ENCODE results near the gene RPL26. TPM values are rescaled to one million over a fixed set of nuclear protein-coding genes. Genes with fewer than 3 reads are reported as not detected.
"Not testable (repeated sequence)": the region's sequence is repeated elsewhere in the genome, so short reads cannot be mapped to it uniquely, and the experiment has no call there.

The RPL26 gene
- total and polyA plus RNA-seq, 3 donors from 2014 or later, result 769 to 1,617 (median 1,360) TPM

- TF ChIP-seq CTCF (IDR thresholded peaks at IDR 0.05) (no peak), POLR2A (IDR thresholded peaks at IDR 0.05) (no peak)
- no peak overlapping the region for H3K27ac ChIP-seq
- WGBS, 2 donors, result 55 to 59% methylated on average over 6 of the region's 6 CpGs
- H3K4me1 ChIP-seq, result peaks cover 4% of the 10 kb centered on the region
- H3K9me3 ChIP-seq, result no peaks in the 10 kb centered on the region
- intact Hi-C loops (cut with DNase I; ENCODE audit: low total_unique reads), result no loop called here
- no peak for DNase-seq
- no peak overlapping the region for H3K4me3 ChIP-seq
- H3K27me3 ChIP-seq, result no peaks in the 10 kb centered on the region
- H3K36me3 ChIP-seq (ENCODE audit: low read depth, missing control alignments), result no peaks in the 10 kb centered on the region
Observed at GRCh38 chr17:8386841-8387240, 3.8 kb upstream of the RPL26 start.

- intact Hi-C loops (cut with DNase I; ENCODE audit: low total_unique reads), result no loop called here
- peak overlapping the region in 1 of 2 donors; percentile 71 for H3K27ac ChIP-seq
- WGBS, 2 donors, result 67 to 71% methylated on average over 12 of the region's 12 CpGs
- DNase-seq, result no peak
- H3K9me3 ChIP-seq, result no peaks in the 10 kb centered on the region
- H3K4me1 ChIP-seq, result peaks cover 17% of the 10 kb centered on the region
- H3K4me3 ChIP-seq, result no peak overlapping the region
- H3K36me3 ChIP-seq (ENCODE audit: low read depth, missing control alignments), result no peaks in the 10 kb centered on the region
- no peaks in the 10 kb centered on the region for H3K27me3 ChIP-seq
- TF ChIP-seq POLR2A (IDR thresholded peaks at IDR 0.05) (no peak), CTCF (IDR thresholded peaks at IDR 0.05) (no peak)
Observed at GRCh38 chr17:8384801-8385378, 1.9 kb upstream of the RPL26 start.

- no peaks in the 10 kb centered on the region for H3K36me3 ChIP-seq (ENCODE audit: low read depth, missing control alignments)
- peak overlapping the region; percentile 69 for H3K4me3 ChIP-seq
- no peaks in the 10 kb centered on the region for H3K27me3 ChIP-seq
- no peaks in the 10 kb centered on the region for H3K9me3 ChIP-seq
- peak overlapping the region; percentile 47 to 75 for H3K27ac ChIP-seq
- DNase-seq, result no peak
- TF ChIP-seq POLR2A (IDR thresholded peaks at IDR 0.05) (no peak), CTCF (IDR thresholded peaks at IDR 0.05) (no peak)
- 0% methylated on average over 15 of the region's 15 CpGs for WGBS, 2 donors
- peaks cover 19% of the 10 kb centered on the region for H3K4me1 ChIP-seq
- intact Hi-C loops (cut with DNase I; ENCODE audit: low total_unique reads), result no loop called here
Observed at GRCh38 chr17:8382880-8383142, 182 bp downstream of the RPL26 start.

- Histone ChIP-seq H3K4me1 (peaks cover 22% of the 10 kb centered on the region), H3K36me3 (ENCODE audit: low read depth, missing control alignments) (no peaks in the 10 kb centered on the region), H3K27ac (peak overlapping the region; percentile 47 to 75), H3K4me3 (peak overlapping the region; percentile 69), H3K27me3 (no peaks in the 10 kb centered on the region), H3K9me3 (no peaks in the 10 kb centered on the region)
- TF ChIP-seq CTCF (IDR thresholded peaks at IDR 0.05) (no peak), POLR2A (IDR thresholded peaks at IDR 0.05) (no peak)
- 10% methylated on average over 27 of the region's 27 CpGs for WGBS, 2 donors
- intact Hi-C loops (cut with DNase I; ENCODE audit: low total_unique reads), result no loop called here
- no peak for DNase-seq
Observed at GRCh38 chr17:8382052-8382879, 727 bp downstream of the RPL26 start.

GRCh38 chr17:8380049-8380448 is 2.9 kb downstream of the RPL26 start:
- WGBS, 2 donors, result 62 to 63% methylated on average over 3 of the region's 3 CpGs
- Histone ChIP-seq H3K4me1 (peaks cover 35% of the 10 kb centered on the region), H3K36me3 (ENCODE audit: low read depth, missing control alignments) (no peaks in the 10 kb centered on the region), H3K27me3 (no peaks in the 10 kb centered on the region), H3K4me3 (no peak overlapping the region), H3K27ac (no peak overlapping the region), H3K9me3 (no peaks in the 10 kb centered on the region)
- intact Hi-C loops (cut with DNase I; ENCODE audit: low total_unique reads), result no loop called here
- TF ChIP-seq CTCF (IDR thresholded peaks at IDR 0.05) (no peak), POLR2A (IDR thresholded peaks at IDR 0.05) (no peak)
- no peak for DNase-seq

GRCh38 chr17:8378117-8378516 is 4.9 kb downstream of the RPL26 start:
- intact Hi-C loops (cut with DNase I; ENCODE audit: low total_unique reads); H3K9me3 ChIP-seq; DNase-seq; H3K4me3 ChIP-seq; H3K36me3 ChIP-seq (ENCODE audit: low read depth, missing control alignments); H3K27me3 ChIP-seq: not testable (repeated sequence)
- 74 to 79% methylated on average over 8 of the region's 8 CpGs for WGBS, 2 donors
- Histone ChIP-seq H3K27ac (peak overlapping the region; percentile 75 to 91), H3K4me1 (peaks cover 35% of the 10 kb centered on the region)

Measured in testis (tissue), 3 donors.